Skin of body (tissue), 2 donors: ENCODE results near the gene RCAN3. TPM values are rescaled to one million over a fixed set of nuclear protein-coding genes. Genes with fewer than 3 reads are reported as not detected.
"Not testable (repeated sequence)": the region's sequence is repeated elsewhere in the genome, so short reads cannot be mapped to it uniquely, and the experiment has no call there.

Experiments used
- DNase-seq: peaks from one replicate; lab custom pipeline; 2025; lab: John Stamatoyannopoulos, UW
- total RNA-seq: library from RNA; depleted of rRNA; stranded (reverse); fragments of >200 nt; gene quantifications from one replicate; pipeline ENCODE4 v1.2.3, GENCODE V29; 2014

RCAN3 gene
- total RNA-seq, 1 donor from 2014 or later = 10.7 TPM

DNA sequence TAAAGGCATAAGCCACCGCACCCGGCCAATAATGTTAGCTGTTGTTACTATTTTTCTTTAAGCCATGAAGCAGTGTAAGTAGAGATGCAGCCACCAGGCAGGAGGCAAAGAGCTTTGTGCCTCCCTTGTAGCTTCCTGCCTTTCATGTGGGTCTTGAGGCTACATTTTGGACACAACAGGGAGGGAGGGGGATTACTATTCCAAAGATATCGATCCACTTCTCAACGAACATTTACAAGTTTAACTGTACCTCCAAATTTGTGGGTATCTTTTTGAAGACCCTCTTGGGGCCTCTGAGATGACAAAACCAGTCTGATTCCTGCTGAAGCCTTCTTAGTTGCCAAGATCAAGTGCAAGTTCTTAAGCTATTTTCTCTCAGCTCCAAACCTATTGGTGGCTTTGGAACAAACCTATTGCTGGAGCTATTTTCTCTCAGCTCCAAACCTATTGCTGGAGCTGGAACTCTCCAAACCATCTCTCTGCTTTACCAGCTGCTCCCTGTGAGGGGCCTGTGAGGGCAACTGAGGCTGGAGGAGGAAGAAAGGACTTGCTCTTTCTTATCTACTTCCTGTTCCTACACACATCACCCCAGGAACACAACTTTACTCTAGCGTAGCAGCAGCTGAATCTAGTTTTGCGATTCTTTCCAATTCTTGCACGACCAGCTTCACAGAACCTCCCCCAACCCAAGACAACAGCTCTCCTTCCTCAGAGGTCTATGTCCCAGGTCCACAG, 16.1 kb upstream of the RCAN3 start:
- DNase-seq = no peak

DNA sequence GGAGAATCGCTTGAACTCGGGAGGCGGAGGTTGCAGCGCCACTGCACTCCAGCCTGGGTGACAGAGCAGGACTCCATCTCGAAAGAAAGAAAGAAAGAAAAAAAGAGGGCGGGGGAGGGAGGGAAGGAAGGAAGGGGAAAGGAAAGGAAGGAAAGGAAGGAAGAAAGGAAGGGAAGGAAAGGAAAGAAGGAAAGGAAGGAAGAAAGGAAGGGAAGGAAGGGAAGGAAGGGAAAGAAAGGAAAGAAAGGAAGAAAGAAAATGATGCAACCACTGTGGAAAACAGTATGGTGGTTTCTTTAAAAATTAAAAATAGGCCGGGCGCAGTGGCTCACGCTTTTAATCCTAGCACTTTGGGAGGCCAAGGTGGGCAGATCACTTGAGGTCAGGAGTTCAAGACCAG, 15.2 kb upstream of the RCAN3 start:
- no peak for DNase-seq

DNA sequence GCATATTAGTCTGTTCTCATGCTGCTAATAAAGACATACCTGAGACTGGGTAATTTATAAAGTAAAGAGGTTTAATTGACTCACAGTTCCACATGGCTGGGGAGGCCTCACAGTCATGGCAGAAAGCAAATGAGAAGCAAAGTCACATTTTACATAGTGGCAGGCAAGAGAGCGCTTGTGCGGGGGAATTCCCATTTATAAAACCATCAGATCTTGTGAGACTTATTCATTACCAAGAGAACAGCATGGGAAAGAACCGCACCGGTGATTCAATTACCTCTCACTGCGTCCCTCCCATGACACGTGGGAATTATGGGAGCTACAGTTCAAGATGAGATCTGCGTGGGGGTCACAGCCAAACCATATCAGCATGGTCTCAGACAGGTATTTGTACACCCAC, 14.5 kb upstream of the RCAN3 start:
- DNase-seq = not testable (repeated sequence)

DNA sequence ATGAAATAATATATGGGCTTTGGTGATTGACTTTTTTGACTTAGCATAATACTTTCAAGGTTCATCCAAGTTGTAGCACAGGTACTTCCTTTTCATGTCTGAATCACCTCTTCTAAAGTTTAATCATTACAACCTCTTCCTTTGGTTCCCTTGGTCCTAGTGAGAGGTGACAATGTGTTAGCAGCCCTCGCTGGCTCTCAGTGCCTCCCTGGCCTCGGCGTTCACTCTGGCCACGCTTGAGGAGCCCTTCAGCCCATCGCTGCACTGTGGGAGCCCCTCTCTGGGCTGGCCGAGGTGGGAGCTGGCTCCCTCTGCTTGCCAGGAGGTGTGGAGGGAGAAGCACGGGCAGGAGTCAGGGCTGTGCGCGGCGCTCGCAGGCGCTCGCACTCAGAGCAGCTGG, 13.0 kb upstream of the RCAN3 start:
- no peak for DNase-seq

DNA sequence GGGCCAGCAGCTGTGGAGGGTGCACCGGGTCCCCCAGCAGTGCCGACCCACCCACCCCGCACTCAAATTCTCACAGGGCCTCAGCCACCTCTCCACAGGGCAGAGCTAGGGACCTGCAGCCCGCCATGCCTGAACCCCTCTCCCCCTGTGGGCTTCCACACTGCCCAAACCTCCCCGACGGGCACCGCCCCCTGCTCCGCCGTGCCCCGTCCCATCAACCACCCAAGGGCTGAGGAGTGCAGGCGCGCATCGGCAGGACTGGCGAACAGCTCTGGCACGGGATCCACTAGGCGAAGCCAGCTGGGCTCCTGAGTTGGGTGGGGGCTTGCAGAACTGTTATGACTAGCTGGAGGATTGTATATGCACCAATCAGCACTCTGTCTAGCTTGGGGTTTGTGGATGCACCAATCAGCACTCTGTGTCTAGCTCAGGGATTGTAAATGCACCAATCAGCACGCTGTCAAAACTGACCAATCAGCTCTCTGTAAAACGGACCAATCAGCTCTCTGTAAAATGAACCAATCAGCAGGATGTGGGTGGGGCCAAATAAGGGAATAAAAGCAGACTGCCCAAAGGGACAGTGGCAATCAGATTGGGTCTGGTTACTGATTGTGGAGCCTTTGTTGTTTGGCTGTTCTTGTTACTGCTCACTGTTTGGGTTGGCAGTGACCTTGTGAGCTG, 12.4 kb upstream of the RCAN3 start:
- no peak for DNase-seq

DNA sequence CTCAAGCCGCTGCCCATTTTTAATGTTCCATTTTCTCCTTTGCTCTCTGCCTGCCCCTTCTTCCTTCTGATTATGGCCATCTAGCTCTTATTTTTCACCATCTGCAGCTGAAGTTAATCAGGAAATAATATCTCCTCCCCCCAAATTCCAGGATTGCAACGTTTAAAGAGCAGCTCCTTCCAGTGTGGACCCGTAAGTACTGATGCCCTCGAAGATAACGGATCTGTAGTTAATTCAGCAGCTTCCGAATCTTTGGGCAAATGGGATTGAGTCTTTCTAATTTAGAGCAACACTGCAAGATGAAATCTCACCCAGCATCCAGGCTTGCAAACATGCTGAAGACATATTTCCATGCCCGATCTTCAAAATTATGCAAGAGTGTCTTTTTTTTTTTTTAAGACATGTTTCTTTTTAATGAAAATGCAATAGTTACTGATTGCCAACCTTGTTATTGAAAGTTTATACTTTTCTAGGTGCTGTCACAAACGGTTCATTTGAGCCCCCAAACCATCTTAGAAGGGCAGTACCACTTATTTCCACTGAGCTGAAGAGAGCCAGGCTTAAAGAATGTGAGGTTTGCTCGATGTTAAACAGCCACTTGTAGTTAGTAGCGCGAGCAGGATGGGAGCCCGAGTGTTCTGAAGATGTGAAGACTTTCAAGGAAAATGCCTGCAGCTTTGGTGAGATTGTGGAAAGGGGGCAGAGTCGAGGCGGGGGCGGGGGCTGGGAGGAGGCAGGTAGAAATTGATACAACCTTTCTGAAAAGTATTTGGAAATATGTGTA, 10.9 kb upstream of the RCAN3 start:
- no peak for DNase-seq

DNA sequence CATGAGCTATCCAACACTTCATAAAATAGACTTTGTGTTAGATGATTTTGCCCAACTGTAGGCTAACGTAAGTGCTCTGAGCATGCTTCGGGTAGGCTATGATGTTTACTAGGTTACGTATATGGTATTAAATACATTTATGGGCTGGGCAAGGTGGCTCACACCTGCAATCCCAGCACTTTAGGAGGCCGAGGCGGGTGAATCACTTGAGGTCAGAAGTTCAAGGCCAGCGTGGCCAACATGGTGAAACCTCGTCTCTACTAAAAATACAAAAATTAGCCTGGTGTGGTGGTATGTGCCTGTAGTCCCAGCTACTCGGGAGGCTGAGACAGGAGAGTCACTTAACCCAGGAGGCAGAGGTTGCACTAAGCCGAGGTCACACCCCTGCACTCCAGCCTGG, 9.7 kb upstream of the RCAN3 start:
- not testable (repeated sequence) for DNase-seq

DNA sequence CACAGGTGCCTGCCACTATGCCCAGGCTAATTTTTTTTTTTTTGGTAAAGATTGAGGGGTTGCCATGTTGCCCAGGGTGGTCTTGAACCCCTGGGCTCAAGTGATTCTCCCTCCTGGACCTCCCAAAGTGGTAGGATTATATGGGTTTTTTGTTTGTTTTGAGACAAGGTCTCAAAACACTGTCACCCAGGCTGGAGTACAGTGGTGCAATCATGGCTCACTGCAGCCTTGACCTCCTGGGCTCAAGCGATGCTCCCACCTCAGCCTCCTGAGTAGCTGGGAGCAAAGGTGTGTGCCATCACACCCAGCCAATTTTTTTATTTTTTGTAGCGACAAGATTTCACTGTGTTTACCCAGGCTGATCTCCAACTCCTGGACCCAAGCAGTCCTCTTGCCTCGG, 8.9 kb upstream of the RCAN3 start:
- DNase-seq = no peak

DNA sequence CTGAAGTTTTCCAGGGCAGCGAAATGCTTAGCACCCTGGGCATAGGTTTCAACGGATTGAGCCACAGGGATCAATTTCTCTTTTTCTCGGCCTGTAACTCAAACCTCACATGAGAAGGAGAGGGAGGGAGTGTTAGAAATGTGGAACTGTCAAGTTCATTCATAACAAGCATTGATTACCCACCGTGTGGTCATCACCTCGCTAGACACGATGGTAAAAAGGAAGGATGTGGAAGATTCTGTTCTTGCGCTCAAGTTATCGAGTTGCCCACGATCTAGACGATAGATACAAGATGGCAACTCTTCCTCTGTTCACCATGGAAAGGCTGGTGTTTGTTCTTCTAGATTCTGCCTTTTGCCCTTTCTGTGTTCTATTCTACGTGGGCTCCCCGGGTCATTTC, 4.0 kb upstream of the RCAN3 start:
- no peak for DNase-seq

DNA sequence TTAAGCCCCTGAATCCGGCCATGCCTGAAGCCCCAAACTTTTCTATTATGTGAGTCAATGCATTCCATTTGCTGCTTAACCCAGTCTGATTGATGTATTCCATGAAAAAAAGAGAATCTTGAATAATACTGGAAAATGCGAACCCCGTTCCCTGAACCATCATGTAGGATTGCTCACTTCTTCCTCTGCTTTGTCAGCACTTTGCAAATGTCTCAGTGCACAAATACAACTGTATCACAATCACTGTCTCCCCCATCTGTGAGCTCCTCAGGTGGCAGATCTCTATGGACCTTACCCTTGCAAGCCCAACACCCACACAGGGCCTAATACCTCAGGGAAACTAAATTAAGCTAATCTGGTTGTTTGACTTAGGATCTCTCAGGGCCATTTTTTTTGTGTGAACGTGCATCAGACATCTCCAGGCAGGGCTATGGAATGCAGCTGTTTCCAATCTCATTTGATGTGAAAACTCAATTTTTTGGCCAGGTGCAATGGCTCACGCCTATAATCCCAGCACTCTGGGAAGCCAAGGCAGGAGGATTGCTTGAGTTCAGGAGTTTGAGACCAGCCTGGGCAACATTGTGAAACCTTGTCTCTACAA, 2.1 kb upstream of the RCAN3 start:
- no peak for DNase-seq

DNA sequence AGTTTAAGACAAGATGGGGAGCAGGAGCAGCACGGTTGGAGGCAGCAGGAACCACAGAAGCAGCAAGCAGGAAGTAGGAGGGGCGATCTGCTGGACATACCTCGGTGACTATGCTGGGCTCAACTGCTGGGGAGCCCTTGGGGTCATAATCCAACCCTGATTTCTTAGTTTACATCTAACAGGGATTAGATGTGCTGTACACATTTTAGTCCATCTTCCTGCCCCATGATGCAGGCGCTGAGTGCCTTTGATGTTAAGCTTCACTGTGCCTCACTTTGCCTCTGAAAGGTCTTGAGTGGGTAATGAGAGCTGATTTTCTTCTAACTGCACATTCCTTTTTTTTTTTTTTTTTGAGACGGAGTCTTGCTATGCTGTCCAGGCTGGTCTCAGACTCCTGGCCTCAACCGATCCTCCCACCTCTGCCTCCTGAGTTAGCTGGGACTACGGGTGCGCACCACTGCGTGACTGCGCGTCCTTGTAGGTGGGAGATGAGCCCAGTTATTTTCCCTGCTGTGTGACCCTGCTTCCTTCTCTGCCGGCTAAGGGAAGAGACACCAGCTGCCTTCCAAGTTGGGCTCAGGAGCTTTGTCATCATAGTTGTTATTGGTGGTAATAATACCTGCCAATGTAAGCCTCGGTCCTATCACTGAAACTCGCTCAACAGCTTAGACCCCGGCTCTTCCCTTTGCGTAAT, 1.1 kb upstream of the RCAN3 start:
- DNase-seq = no peak

DNA sequence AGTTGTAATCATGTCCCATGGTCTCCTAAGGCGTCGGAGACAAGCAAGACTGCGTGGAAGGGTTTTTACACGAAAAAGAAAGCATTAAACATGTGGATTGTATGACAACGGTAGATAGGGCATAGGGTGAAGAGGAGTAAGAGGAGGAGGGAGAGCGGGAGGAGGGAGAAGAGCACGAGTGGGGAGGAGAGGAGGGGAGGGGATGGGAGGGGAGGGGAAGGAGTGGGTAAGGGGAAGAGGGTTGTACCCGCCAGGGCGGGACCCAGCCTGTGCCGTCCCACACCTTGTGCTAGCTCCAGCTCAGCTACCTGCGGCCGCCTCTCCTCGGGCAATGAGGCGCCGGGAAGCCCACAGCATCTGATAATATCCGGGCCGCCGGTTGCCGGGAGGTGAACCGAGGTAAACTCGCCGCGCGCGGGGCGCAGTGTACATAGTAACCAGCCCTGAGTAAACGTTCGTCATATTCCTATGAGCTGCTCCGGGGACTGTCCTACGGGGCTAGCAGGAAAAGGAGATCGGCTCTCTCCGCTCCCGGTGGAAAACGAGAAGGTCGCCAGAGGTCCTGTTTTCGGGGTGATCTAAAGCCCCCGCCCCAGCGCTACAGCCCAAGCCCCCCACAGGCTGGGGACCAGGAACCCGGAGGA, 449 bp upstream of the RCAN3 start:
- DNase-seq = no peak

DNA sequence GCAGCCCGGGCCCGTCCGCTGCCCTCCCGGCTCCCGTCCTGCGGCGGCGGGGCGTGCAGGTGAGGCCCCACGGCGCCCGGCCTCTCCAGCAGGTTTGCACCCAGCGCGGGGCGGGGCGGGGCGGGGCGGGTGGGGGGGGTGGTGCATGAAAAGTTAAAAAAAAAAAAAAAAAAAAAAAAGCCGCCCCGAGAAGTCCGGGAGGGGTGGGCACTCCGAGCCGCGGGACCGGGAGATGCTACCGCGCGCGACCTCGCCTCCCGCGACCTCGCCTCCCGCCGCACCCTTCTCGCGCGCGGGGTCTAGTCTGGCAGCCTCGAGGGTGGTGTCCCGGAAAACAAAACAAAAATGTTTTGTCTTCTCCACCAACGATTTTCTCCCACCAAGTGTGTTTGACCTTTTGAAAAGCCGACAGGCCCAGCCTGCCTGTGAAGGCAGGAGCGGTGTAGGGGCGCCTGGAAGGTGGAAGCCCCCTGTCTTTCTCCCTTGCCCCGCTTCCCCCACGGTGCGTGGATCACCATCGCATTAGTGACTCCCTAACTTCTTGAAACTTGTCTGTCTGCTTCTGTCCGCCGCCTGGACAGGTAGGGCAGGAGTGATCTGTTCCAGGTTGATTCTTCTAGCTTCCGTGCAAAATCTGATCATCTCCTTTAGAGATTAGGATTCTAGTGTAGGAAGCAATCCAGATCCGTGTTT, 569 bp downstream of the RCAN3 start:
- no peak for DNase-seq

DNA sequence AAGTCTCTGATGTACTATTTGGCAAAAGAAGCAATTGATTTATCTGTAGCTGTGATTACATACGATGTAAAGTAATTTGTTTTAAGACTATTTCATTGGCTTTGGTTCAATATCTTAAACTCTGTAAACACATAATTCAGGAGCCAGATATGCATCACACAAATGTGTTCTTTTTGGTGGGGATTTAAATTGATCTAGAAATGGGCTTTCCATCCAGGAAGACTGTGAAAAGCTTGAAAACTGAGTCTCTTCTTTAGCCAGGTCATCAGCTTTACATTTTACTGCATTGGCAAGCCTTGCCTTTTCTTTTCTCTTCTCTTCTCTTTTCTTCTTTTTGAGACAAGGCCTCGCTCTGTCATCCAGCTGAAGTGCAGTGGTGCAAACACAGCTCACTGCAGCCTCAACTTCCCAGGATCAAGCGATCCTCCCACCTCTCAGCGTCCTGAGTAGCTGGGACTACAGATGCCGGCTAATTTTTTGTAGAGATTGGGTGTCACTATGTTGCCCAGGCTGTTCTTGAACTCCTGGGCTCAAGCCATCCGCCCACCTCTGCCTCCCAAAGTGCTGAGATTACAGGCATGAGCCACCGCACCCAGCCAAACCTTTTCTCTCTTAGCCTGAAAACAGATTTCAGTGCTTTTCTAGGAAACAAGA, 1.4 kb downstream of the RCAN3 start:
- DNase-seq = no peak

DNA sequence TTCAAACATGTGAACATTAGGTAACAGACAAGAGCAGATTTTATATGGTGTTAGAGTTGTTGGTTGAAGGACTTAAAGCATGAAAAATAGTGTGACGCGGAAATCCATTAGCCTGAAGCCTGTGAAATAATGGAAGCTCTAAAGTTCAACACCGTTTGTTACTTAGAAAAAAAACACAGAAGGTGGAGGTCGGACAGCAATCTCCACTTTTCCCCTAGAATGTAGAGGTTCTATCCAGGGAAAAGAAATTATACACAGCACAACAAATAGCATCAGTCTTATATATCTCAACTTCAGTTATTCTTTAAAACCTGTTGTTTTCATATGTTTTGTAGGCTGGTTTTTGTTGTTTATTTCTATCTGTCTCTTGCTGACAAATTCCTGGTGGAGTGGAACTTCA, 1.9 kb downstream of the RCAN3 start:
- DNase-seq = no peak

DNA sequence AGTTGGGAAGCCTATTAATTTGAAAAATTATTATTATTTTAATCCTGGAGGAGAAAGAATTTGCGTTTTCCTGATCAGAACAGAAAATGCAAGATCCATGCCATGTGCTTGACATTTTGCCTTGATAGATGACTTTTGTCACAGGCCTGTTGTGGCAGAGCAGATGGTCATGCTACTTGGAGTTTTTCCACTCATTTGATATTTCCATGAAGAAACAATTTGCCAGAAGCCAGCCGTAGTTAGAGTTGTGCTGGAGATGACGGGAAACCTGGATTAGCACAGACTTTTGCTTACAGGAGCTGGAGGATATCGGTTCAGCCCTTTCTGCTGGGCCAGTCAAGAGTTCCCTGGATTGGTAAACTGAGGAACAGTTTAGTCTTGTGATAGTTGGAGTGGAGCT, 3.2 kb downstream of the RCAN3 start:
- DNase-seq = no peak

DNA sequence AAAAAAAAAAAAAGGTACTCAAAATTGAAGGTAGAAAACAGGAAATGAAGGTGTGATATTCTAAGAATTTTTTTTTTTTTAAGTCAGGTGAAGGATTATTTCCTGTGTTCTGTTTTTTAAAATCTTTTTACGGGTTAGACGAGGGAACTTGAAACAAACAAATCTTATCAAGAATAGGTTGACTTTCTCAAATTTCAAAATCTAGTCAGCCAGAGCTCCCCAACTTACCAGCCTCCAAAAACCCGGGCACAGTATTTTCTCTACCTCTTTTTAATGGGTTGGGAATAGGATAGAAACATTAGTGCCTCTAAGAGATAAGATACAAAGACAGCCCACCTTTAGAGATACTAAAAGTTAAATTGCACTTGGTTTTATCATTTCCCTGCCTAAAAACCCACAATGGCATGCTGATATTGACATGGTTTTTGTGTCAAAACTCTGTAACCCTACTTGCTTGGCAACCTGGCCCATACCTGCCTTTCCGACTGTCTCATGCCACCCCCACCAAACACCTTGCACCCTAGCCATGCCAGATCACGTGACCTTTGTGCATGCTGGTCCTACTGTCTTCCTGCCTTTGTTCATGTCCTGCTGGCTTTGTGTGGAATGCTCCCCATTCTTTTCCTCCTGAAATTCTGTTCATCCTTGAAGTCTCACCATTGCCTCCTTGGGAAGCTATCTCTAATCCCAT, 4.2 kb downstream of the RCAN3 start:
- no peak for DNase-seq

DNA sequence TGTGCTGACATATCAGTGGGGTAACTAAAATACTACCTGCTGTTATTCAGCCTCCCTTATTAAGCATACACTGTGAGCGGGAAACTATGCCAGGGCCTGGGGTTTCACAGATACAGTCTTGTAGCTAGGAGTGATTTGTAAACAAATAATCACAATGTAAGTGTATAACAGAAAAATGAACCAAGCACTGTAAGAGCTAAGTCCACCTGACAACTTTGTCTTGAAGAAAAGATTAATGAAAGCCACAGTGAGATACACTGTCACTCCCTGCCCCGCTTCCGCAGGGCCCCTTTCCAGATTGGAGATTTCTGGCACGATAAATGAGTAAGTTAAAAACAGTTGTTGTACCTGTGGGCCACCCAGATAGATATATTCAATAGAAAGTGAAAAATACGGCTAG, 4.8 kb downstream of the RCAN3 start:
- no peak for DNase-seq

DNA sequence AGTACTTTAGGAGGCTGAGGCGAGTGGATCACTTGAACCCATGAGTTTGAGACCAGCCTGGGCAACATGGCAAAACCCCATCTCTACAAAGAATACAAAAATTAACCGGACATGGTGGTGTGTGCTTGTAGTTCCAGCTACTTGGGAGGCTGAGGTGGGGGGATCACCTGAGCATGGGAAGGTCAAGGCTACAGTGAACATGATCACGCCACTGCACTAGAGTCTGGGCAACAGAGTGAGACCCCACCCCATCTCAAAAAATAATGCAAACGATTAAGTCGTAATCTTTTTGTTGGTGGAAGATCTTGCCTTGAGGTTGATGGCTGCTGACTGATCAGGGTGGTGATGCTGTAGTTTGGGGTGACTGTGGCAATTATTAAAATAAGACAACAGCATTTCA, 6.3 kb downstream of the RCAN3 start:
- DNase-seq = no peak
